Left lobe of liver (tissue), 2 donors: ENCODE data around the gene RFLNA. TPM values are rescaled to one million over a fixed set of nuclear protein-coding genes. Genes with fewer than 3 reads are reported as not detected.

ENCODE experiments used
- ATAC-seq: fragments of 200-7000 bp; cut with Tn5 transposase; one replicate; pipeline ENCODE4 v1.9.1; 2020; ENCODE audit warnings: mild to moderate bottlenecking, moderate library complexity
- DNase-seq: peaks from one replicate; pipeline ENCODE4 v3.0.0-alpha.2; 2020; ENCODE audit warnings: low spot score
- total RNA-seq: library from RNA; stranded (reverse); gene quantifications from one replicate; pipeline ENCODE4 v1.2.1, GENCODE V29; 2021
- donor health status: DM: no; HTN: no; CAD: no; lungs with moderate emphysema.
- donor health status: DM: no; HTN: yes; CAD: no.

Gene RFLNA
- total RNA-seq, 1 donor from 2014 or later = not detected

DNA sequence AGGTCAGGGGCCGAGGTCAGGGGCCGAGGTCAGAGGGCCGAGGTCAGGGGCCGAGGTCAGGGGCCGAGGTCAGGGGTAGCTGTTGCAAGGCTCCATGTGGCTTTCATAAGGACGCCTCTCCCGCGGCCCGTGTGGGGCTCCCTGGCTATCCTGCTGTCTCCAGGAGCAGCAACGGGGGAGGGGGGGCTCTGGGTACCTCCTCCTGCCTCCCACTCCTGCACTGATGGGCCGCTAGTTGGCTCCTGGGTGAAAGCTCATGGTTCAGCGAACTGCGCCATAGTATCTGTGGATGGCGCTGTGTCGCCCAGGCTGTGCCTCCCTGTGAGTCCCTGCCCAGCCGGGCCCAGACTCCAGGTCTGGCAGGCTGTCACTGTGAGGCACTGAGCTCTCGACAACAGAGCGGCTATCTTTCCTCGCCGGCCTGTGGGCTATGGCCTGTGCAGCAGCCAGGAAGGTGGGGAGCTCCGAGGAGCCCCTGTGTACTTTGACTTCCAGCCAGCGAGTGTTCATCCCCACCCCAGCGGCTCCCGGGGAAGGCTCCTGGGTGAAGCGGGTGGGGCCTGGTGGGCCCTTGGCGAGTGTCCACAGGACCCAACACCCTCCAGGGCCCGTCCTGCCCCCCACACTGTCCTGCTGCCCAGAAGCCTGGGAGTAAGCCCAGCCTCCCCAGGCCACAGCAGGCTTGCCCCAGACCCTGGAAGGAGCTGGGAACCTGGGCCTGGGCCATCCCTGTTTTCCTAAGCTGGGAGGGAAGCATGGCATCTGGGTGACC lies 8.1 kb downstream of the RFLNA start:
- DNase-seq (no peak), ATAC-seq (no peak)

GRCh38 chr12:124303579-124304313 lies 8.9 kb downstream of the RFLNA start:
- ATAC-seq = no peak

DNA sequence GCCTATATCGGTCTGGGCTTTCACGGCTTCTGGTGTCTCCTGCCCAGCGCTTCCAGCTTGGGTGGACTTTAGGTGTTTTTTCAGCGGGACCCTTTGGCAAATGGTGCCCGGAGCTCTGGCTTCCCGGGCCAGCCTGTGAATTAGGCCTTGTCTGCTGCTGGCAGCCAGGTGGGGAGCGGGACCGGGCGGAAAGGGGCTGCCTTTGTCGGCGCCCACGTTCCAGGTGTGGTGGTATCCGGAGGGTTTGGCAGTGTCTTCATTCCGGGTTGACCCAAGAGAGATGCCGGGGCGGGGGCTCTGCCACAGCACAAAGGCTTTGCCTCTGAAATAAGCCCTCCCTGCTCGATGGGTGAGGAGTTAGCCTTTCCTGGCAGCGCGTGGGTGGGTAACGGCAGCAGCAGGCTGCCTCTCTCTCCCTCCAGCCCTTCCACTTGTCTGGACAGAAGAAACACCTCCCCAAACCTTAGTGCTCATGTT lies 9.5 kb downstream of the RFLNA start:
- DNase-seq (no peak), ATAC-seq (no peak)

More at GRCh38 chr12:124303579-124304313, 8.9 kb downstream of the RFLNA start:
- DNase-seq = no peak

DNA sequence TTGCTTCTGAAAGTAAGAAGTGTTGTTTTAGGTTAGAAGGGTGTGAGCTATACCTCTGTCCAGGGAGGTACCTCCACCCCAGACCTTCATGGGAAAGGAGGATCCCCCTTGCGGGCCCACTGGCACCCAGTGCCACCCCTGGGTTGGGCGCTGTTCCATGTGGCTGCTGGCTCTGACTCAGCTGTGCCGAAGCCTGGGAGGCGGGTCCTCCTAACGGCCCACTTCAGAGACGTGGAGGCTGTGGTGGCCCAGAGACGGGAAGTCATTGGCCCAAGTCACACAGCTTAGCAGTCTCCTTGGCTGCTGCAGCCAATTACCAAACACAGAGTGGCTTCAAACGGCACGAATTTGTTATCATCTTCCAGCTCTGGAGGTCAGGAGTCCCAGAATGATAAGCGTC lies 10.2 kb downstream of the RFLNA start:
- ATAC-seq = no peak

GRCh38 chr12:124305776-124306685 lies 11.1 kb downstream of the RFLNA start:
- ATAC-seq (no peak), DNase-seq (no peak)

More for the DNA sequence above, 10.2 kb downstream of the RFLNA start:
- no peak for DNase-seq

GRCh38 chr12:124306686-124307555 lies 12.0 kb downstream of the RFLNA start:
- ATAC-seq (no peak), DNase-seq (no peak)

GRCh38 chr12:124307556-124307825 lies 12.6 kb downstream of the RFLNA start:
- no peak for ATAC-seq
- no peak for DNase-seq

GRCh38 chr12:124308741-124309140 lies 13.8 kb downstream of the RFLNA start:
- DNase-seq = no peak
- ATAC-seq = no peak

DNA sequence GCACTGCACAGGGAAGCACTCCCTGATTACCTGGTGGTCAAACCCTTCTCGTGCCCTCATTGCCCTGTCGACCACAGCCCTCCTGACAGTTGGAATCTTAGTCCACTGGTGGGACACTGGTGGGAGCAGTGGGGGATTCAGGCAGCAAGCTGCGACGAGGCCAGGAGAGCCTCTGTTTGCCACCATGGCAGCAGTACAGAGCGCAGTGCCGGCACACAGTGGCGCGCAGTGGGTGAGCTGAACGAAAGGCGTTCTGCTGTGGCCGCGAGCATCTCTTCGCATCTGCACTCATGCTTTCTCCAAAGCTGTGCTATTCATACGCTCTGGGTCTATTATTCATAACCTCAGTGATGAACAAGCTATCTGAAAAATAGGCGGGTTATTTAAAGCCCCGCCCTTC lies 14.3 kb downstream of the RFLNA start:
- ATAC-seq (no peak), DNase-seq (no peak)

GRCh38 chr12:124309744-124310143 lies 14.9 kb downstream of the RFLNA start:
- DNase-seq (no peak), ATAC-seq (no peak)

- ATAC-seq = no peak
Measured at GRCh38 chr12:124310178-124310577, 15.3 kb downstream of the RFLNA start.

GRCh38 chr12:124310785-124311184 lies 15.9 kb downstream of the RFLNA start:
- DNase-seq (no peak), ATAC-seq (no peak)

More at GRCh38 chr12:124310178-124310577, 15.3 kb downstream of the RFLNA start:
- no peak for DNase-seq

DNA sequence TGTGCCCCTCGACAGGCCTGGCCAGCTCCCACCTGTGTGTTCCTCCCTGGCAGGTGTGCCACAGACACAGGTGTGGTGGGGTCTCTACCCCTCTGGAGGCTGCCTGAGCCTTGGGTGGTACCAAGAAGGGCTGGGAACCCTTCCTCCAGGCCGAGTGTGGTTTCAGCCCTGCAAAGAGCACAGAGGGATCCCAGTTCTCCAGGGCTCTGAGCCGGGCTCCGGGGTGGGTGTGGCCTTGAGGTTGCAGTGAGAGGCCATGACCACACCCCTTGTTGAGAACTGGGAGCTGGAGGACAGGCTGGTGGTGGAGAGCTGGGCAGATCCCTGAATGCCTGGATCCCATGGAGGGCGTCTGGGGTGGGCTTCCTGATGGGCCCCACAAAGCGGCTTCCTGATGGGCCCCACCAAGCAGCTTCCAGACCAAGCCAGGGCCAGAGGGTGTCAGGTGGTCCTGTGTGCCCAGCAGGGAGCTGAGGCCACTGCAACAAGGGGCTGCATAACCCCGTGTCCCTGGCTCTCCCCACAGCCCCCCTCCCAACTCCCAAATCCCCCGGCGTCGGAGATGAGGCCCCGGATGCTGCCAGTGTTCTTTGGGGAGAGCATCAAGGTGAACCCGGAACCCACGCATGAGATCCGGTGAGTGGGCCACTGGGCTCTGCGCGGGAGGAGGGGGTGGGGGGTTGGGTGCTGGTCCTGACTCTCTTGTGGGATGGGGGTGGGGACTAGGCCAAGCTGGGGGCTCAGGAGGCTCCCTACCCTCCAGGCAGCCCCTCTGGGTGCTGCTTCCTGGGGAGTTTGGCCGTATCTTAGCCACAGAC lies 16.6 kb downstream of the RFLNA start:
- DNase-seq (no peak), ATAC-seq (no peak)

GRCh38 chr12:124312601-124313000 lies 17.7 kb downstream of the RFLNA start:
- DNase-seq (no peak), ATAC-seq (no peak)

GRCh38 chr12:124314207-124314606 lies 19.3 kb downstream of the RFLNA start:
- ATAC-seq = no peak
- DNase-seq = no peak

DNA sequence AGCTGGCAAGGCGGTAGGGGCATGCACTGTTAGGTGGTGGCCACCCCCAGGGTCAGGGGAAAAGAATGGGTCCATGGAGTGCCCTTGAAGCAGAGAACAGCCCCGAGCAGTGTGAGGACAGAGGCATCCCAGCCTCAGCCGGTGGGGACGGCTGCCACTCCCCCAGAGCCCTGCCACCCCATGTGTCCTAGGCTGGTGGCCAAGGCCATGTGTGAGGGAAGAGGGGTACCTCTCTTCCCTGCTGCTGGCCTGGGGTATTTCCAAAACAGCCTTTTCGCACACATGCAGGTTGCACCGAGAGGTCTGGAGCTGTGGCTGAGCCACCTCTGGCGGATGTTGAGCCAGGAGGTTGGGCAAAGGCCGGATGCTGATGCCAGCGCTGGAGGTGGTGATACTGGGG lies 19.9 kb downstream of the RFLNA start:
- DNase-seq (no peak), ATAC-seq (no peak)

DNA sequence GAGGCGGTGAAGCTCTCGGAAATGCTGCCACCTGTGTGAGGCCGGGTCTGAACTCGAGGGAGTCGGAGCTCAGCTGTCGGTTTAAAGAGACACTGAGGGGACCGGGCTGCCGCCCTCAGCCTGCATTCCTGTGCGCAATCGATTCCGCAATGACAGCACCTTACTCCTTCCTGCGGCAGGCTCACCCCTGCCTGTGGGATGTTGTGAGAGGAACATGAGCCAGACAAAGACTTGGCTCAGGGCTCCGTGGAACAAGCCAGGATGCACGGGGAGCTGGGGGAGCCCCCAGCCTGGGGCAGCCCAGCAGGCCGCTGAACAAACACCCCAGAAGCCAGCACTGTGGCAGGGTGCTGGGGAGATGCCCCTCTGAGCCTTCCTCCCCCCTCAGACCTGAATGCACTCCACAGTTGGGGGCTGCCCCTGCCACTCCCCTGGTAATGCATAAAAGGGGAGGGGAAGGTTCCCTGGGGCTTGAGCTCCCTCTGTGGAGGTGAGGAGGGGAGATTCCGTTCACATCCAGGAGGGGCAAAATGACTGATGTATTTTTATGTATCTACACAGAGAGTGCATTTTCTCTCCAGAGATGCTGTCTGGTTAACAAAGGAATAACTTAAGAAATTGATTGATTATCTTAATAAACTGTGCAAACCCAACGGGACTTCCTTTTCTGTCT lies 20.6 kb downstream of the RFLNA start:
- ATAC-seq = no peak
- no peak for DNase-seq

GRCh38 chr12:124316257-124316900 lies 21.5 kb downstream of the RFLNA start:
- no peak for DNase-seq
- no peak for ATAC-seq
